Thoracic aorta endothelial cell (primary cell): Measurements from ENCODE around the gene HDDC3. TPM values are rescaled to one million over a fixed set of nuclear protein-coding genes. Genes with fewer than 3 reads are reported as not detected.

Experiments used
- small RNA-seq: library from RNA; depleted of rRNA; stranded (forward); fragments of <200 nt; gene quantifications from one replicate; pipeline ENCODE3, GENCODE V24; 2012
- total RNA-seq: library from RNA; depleted of rRNA; stranded (reverse); fragments of >200 nt; gene quantifications from 2 replicates; pipeline ENCODE4 v1.2.3, GENCODE V29; 2012

Gene HDDC3, protein sequence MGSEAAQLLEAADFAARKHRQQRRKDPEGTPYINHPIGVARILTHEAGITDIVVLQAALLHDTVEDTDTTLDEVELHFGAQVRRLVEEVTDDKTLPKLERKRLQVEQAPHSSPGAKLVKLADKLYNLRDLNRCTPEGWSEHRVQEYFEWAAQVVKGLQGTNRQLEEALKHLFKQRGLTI
- 12.0 and 14.4 TPM in 2 replicates for total RNA-seq

DNA sequence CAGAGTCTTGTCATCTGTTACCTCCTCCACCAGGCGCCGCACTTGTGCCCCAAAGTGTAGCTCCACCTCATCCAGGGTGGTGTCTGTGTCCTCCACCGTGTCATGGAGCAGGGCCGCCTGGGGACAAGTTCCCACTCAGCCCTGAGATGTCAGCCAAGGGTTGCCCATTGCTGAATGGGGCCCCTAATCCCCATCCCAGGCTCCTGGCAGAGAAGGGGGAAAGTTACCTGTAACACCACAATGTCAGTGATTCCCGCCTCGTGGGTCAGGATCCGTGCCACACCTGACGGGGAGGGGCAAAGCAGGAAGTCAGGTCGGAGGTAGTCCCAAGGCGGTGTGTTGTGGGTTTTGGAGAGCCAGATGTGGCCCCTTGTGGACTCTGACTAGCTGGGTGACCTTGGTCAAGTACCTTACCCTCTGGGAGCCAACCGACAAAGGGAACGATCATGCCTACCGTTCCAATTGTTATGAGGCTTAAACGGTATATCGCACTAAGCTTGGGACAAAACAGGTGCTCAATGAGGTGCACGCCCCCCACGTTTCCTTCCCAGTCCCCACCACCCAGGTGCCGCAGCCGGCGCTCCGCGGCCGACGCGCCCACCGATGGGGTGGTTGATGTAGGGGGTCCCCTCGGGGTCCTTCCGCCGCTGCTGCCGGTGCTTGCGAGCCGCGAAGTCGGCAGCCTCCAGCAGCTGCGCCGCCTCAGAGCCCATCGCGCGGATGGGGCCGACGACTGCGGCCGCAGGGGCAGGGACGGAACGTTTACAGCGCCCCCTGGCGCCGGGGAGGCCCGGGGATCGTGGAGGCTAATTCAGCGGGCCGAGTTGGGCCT is at the start of gene HDDC3:
Gene HDDC3, minus strand, starts transcription at position 722 of the 832 bp plus-strand sequence. Its CDS starts 9 bp downstream, at position 713.

DNA sequence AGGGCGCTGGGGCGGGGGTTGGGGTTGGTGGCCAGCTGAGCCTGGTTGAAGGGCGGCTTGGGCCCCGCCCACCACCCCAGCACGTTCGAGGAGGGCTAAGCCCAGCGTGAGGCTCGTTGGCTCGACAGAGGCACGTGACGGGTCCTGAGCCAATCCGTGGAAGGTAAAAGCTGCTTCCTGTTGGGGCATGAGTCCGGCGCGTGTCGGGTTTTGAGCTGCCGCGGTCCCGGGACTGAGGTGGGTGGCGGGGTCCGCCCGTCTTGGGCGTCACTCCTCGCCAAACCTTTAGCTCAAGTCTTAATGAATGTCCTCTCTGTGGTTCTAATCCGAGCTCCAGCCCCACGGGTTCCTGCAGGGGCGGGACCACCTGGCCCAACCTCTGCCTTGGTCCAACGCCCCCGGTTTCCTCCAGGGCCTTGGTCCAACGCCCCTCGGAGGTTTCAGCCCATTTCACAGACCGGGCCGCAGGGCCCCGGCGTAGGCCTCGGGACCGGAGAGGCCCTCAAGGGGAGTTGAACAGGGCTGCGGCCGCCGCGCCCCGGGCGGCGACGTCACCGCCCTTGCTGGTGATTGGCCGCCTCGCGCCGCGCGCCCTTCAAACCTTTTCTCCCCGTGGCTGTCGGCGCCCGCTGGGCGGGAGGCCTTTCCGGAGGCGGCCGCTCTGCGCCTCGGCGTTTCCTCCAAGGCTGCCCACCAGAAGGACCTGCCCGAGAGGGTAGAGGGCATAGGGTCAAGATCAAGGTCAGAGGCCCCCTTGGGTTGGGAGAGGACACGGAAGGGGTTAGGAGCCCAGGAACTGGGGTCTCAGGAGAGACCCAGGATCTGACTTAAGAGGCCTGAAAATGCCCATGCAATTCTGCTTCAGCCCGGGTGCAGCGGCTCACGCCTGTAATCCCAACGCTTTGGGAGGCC is 22.6 kb upstream of the HDDC3 start, which contains the start of gene RCCD1:
Gene RCCD1, plus strand, starts transcription at position 173 of the 912 bp plus-strand sequence. CDS start 1,851 bp downstream, outside the sequence.

DNA sequence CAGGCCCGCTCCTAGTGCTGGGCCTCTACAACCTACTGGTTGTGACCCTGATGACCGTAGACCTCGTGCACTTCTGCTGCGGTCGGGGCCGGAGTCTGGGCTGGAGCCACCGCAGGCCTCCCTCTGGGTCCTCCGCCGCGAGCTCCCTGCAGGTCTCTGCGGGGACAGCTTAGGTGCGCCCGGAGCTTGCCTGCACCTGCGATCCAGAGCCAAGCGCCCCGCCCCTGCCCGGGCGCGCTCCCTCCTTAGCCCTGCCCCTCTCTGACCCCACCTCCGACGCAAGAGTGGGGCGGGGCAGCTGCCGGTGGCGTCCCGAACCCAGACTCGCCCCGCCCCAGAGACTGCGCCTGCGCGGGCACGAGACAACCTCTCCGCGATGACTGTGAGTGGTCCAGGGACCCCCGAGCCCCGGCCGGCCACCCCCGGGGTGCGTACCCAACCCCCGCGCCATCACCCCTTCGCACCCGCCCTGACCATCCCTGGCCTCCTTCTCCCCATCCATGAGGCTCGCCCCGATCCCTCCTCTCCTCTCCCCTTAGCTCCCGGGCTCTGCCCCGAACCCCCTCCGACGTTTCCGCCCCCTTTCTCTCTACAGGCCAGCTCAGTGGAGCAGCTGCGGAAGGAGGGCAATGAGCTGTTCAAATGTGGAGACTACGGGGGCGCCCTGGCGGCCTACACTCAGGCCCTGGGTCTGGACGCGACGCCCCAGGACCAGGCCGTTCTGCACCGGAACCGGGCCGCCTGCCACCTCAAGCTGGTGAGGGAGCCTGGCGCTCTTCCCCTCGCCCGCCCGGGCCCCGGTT is 2.8 kb upstream of the HDDC3 start, which contains the start of gene UNC45A:
Gene UNC45A, plus strand, starts transcription at position 337 of the 803 bp plus-strand sequence. Its CDS starts 40 bp downstream, at position 377.

DNA sequence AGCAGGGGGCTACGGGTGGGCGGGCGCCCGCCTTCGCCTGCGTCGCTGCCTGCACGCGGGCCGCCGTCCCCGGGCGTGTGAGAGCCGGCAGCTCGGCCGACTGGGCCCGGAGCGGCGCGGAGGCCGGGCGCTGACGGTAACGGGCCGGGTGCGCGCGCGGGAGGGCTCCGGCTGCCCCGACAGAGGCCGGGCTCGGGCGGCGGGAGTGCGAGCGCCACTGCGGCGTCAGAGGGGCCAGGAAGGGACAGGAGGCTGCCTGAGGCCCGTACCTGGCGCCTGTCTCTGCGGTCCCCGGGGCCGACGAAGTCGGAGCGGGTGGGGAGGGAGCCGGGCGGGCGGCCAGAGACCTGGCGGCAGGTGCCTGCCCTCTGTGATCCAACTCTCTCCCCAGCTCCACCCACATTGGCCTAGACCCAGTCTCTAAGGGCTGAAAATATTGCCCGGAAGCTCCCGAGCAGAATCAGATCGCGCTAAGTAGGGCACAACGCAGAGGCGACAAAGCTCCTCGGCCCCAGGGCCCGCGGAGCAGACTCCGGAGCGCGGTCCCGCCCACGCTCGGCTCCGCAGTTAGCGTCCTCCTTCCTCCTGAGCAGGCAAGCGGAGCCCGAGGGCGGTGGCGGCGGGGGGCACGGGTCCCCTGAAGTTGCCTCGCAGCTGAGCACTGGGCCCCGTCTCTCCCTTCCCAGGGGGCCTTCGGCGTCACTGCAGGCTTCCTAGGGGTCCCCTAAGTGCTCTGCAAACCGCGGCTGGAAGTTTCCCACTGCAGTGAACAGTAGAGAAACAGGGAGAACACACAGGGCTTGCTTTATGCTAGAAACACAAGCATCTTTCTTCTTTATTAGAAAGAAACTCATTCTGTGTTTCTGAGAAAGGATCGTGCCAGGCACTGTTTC is 29.3 kb downstream of the HDDC3 start, which contains the start of gene MAN2A2:
Gene MAN2A2, plus strand, starts transcription at position 463 of the 893 bp plus-strand sequence. CDS start 906 bp downstream, outside the sequence.

DNA sequence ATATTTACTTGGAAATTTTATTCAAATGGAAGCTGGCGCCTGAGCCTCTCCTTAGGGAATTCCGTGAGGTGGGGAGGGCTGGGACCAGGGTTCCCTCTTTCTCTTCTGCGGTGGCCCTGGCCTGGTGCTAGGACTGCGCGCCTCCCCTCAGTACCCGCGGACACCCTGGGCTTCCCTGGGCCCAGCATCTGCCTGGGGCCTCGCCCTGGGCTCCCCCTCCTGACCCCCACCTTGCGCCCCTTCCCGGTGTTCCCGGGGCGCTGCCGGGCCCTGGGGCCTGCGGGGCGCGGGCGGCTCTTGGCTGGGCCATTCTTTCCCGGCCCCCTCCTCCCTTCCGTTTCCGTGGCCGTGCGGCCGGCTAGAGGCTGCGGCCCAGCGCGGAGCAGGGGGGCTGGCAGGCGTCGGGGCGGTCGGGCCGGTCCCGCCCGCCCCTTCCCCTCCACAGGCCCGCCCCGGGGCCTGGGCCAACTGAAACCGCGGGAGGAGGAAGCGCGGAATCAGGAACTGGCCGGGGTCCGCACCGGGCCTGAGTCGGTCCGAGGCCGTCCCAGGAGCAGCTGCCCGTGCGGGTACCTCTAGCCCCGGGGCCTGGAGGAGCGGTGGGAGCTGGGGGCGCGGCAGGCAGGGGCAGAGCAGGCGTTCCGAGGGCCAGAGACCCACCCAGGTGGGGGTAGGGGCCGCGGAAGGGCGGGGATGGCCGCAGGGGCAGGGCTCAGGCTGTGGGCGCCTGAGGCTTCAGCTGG is 48.2 kb downstream of the HDDC3 start, which contains the start of gene FES:
Gene FES, plus strand, starts transcription at position 529 of the 743 bp plus-strand sequence. CDS start 542 bp downstream, outside the sequence.

Small RNA genes lying within 50 kb of the gene (small RNA-seq; reads per million reads assigned to genes)
- gene RF00019 = not detected

Other genes with a start within 250 kb of the HDDC3 start
- 21.3 and 22.0 TPM in 2 replicates for gene BLM, start 215.2 kb downstream of the HDDC3 start, total RNA-seq
- 64.8 and 101 TPM in 2 replicates for gene FURIN, start 64.0 kb downstream of the HDDC3 start, total RNA-seq
- 40.8 and 50.6 TPM in 2 replicates for gene FES, start 48.0 kb downstream of the HDDC3 start, total RNA-seq
- 19.7 and 21.6 TPM in 2 replicates for gene MAN2A2, start 29.2 kb downstream of the HDDC3 start, total RNA-seq
- 85.5 and 99.4 TPM in 2 replicates for gene UNC45A, start 2.7 kb upstream of the HDDC3 start, total RNA-seq
- gene RCCD1, start 22.3 kb upstream of the HDDC3 start, total RNA-seq = 9.2 and 11.1 TPM in 2 replicates
- gene PRC1, start 62.0 kb upstream of the HDDC3 start, total RNA-seq = 194 and 268 TPM in 2 replicates
- 7.3 and 8.8 TPM in 2 replicates for gene VPS33B, start 90.0 kb upstream of the HDDC3 start, total RNA-seq
- gene SV2B, start 167.7 kb upstream of the HDDC3 start, total RNA-seq = not detected in 2 replicates